ENCODE measurements around the gene TMEM30B. TPM values are rescaled to one million over a fixed set of nuclear protein-coding genes. Genes with fewer than 3 reads are reported as not detected.
A peak's percentile ranks its signal among the peaks of the same experiment; 100 is the strongest.
"Not testable (repeated sequence)": the region's sequence is repeated elsewhere in the genome, so short reads cannot be mapped to it uniquely, and the experiment has no call there.

The TMEM30B gene
- total RNA-seq, 4 donors from 2014 or later: 1.9 to 4.6 (median 2.5) TPM

DNA sequence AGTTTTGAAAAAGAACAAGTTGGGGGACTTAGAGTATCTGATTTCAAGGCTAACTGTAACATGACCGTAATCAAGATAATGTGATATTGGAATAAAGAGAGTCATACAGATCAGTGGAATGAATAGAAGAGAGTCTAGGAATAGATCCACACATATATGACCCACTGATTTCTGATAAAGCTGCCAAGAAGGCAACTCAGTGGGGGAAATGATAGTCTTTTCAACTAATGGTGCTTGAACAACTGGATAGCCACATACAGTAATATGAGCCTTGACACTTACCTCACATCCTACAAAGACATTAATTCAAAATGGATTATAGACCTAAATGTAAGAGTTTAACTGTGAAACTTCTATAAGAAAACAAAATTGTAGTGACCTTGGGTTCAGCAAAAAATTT, 44.0 kb upstream of the TMEM30B start:
- TF ChIP-seq, protein P1, sequence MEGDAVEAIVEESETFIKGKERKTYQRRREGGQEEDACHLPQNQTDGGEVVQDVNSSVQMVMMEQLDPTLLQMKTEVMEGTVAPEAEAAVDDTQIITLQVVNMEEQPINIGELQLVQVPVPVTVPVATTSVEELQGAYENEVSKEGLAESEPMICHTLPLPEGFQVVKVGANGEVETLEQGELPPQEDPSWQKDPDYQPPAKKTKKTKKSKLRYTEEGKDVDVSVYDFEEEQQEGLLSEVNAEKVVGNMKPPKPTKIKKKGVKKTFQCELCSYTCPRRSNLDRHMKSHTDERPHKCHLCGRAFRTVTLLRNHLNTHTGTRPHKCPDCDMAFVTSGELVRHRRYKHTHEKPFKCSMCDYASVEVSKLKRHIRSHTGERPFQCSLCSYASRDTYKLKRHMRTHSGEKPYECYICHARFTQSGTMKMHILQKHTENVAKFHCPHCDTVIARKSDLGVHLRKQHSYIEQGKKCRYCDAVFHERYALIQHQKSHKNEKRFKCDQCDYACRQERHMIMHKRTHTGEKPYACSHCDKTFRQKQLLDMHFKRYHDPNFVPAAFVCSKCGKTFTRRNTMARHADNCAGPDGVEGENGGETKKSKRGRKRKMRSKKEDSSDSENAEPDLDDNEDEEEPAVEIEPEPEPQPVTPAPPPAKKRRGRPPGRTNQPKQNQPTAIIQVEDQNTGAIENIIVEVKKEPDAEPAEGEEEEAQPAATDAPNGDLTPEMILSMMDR (IDR thresholded peaks at IDR 0.05): no peak
- ATAC-seq (ENCODE audit: low FRiP score): no peak
- DNase-seq (ENCODE audit: low spot score): no peak

- TF ChIP-seq, protein P1 (IDR thresholded peaks at IDR 0.05): no peak
- no peak for ATAC-seq (ENCODE audit: low FRiP score)
- DNase-seq (ENCODE audit: low spot score): no peak
Observed at GRCh38 chr14:61323970-61324369, 42.8 kb upstream of the TMEM30B start.

DNA sequence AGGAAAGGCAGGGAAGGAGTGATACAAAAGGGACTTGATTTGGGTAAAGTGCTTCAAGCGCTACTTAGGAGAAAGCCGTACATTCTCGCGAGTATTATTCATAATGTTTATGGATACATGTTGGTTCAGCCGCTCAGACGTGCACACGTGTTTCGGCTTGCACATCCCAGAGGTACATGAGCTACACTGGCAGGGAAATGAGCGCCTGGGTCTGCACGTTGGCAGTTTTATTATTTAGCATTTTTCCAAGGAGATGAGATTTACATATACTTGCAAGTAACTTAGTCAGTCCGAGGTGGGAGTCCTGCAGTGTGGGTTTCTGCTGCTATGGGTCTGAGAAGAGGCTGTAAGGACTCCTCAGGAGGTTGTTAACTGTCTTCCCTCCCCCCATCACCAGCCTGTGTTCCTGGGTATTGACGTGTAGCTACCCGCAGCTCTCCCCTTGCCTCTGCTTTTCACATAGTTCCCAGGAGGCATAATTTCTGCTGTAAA, 41.7 kb upstream of the TMEM30B start:
- no peak for ATAC-seq (ENCODE audit: low FRiP score)
- TF ChIP-seq, protein P1 (IDR thresholded peaks at IDR 0.05): no peak
- DNase-seq (ENCODE audit: low spot score): no peak

- no peak for DNase-seq (ENCODE audit: low spot score)
Observed at GRCh38 chr14:61322011-61322798, 41.1 kb upstream of the TMEM30B start.

GRCh38 chr14:61321385-61322010, 40.4 kb upstream of the TMEM30B start, which contains the start of gene PRKCH:
Gene PRKCH (plus strand): TSS chr14:61321579. CDS start chr14:61322102, 523 bp downstream.
- DNase-seq (ENCODE audit: low spot score): no peak
- peak; percentile 58 for ATAC-seq (ENCODE audit: low FRiP score)

More at GRCh38 chr14:61322011-61322798, 41.1 kb upstream of the TMEM30B start:
- TF ChIP-seq, protein P1 (IDR thresholded peaks at IDR 0.05): no peak
- no peak for ATAC-seq (ENCODE audit: low FRiP score)

GRCh38 chr14:61320806-61321384, 39.8 kb upstream of the TMEM30B start:
- TF ChIP-seq, protein P1 (IDR thresholded peaks at IDR 0.05): no peak
- DNase-seq (ENCODE audit: low spot score) (no peak), ATAC-seq (ENCODE audit: low FRiP score) (peak; percentile 18)

More at GRCh38 chr14:61321385-61322010, 40.4 kb upstream of the TMEM30B start, which contains the start of gene PRKCH:
- TF ChIP-seq, protein P1 (IDR thresholded peaks at IDR 0.05): no peak

- ATAC-seq (ENCODE audit: low FRiP score); DNase-seq (ENCODE audit: low spot score): not testable (repeated sequence)
Observed at GRCh38 chr14:61320170-61320569, 39.0 kb upstream of the TMEM30B start.
